ENCODE data around the gene GAS7. TPM values are rescaled to one million over a fixed set of nuclear protein-coding genes. Genes with fewer than 3 reads are reported as not detected.

The GAS7 gene
- total RNA-seq, 1 experiment from 2014 or later: 4.1 TPM

GRCh38 chr17:10216213-10216938 is 18.0 kb upstream of the GAS7 start:
- no TSS peak for BruUV-seq (replicated peaks)
- no peak for DNase-seq (ENCODE audit: low read depth, low spot score)
- H3K36me3 ChIP-seq (ENCODE audit: control insufficient read depth in 1 of 2, insufficient read depth in 2 of 2, low read length in 2 of 2): no peaks in the 10 kb centered on the region
- H3K27me3 ChIP-seq (ENCODE audit: insufficient read depth, low read length): no peaks in the 10 kb centered on the region
- ATAC-seq: no peak
- H3K4me3 ChIP-seq (replicated peaks in 1 of 2; ENCODE audit: low read depth in 1 of 2, low read length in 2 of 2): no peak overlapping the region
- no peaks in the 10 kb centered on the region for H3K9me3 ChIP-seq (ENCODE audit: control insufficient read depth in 1 of 2, insufficient read depth in 1 of 2, low read depth in 1 of 2, low read length in 2 of 2)
- no peaks in the 10 kb centered on the region for H4K20me1 ChIP-seq (ENCODE audit: insufficient read depth)
- TF ChIP-seq RAD21 (IDR thresholded peaks at IDR 0.05; ENCODE audit: low read depth) (no peak), SIN3A (IDR thresholded peaks at IDR 0.05; ENCODE audit: low read depth) (no peak), YY1 (IDR thresholded peaks at IDR 0.05; ENCODE audit: extremely low read depth, insufficient replicate concordance, low read depth, low read length) (no peak), ZFX (IDR thresholded peaks at IDR 0.05) (no peak), CBX3 (IDR thresholded peaks at IDR 0.05; ENCODE audit: low read depth) (no peak), EZH2phosphoT487 (IDR thresholded peaks at IDR 0.05; ENCODE audit: borderline replicate concordance) (no peak), JUND (IDR thresholded peaks at IDR 0.05) (no peak), EGR1 (IDR thresholded peaks at IDR 0.05; ENCODE audit: low read depth) (no peak), ZNF274 (IDR thresholded peaks at IDR 0.05; ENCODE audit: low read depth, low read length) (no peak), CEBPB (IDR thresholded peaks at IDR 0.05; ENCODE audit: low read depth) (no peak), POLR2AphosphoS5 (IDR thresholded peaks at IDR 0.05; ENCODE audit: low read depth, low read length) (no peak), EZH2 (IDR thresholded peaks at IDR 0.05) (no peak)
- TF ChIP-seq, protein P1, sequence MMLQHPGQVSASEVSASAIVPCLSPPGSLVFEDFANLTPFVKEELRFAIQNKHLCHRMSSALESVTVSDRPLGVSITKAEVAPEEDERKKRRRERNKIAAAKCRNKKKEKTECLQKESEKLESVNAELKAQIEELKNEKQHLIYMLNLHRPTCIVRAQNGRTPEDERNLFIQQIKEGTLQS (IDR thresholded peaks at IDR 0.05): no peak
- TF ChIP-seq, protein P2, sequence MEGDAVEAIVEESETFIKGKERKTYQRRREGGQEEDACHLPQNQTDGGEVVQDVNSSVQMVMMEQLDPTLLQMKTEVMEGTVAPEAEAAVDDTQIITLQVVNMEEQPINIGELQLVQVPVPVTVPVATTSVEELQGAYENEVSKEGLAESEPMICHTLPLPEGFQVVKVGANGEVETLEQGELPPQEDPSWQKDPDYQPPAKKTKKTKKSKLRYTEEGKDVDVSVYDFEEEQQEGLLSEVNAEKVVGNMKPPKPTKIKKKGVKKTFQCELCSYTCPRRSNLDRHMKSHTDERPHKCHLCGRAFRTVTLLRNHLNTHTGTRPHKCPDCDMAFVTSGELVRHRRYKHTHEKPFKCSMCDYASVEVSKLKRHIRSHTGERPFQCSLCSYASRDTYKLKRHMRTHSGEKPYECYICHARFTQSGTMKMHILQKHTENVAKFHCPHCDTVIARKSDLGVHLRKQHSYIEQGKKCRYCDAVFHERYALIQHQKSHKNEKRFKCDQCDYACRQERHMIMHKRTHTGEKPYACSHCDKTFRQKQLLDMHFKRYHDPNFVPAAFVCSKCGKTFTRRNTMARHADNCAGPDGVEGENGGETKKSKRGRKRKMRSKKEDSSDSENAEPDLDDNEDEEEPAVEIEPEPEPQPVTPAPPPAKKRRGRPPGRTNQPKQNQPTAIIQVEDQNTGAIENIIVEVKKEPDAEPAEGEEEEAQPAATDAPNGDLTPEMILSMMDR (IDR thresholded peaks at IDR 0.05 in 2 of 3, conservative IDR thresholded peaks at IDR 0.05 in 1 of 3; ENCODE audit: borderline replicate concordance in 1 of 3, insufficient read depth in 1 of 3, low read depth in 2 of 3, low read length in 2 of 3): no peak
- TF ChIP-seq, protein P3, sequence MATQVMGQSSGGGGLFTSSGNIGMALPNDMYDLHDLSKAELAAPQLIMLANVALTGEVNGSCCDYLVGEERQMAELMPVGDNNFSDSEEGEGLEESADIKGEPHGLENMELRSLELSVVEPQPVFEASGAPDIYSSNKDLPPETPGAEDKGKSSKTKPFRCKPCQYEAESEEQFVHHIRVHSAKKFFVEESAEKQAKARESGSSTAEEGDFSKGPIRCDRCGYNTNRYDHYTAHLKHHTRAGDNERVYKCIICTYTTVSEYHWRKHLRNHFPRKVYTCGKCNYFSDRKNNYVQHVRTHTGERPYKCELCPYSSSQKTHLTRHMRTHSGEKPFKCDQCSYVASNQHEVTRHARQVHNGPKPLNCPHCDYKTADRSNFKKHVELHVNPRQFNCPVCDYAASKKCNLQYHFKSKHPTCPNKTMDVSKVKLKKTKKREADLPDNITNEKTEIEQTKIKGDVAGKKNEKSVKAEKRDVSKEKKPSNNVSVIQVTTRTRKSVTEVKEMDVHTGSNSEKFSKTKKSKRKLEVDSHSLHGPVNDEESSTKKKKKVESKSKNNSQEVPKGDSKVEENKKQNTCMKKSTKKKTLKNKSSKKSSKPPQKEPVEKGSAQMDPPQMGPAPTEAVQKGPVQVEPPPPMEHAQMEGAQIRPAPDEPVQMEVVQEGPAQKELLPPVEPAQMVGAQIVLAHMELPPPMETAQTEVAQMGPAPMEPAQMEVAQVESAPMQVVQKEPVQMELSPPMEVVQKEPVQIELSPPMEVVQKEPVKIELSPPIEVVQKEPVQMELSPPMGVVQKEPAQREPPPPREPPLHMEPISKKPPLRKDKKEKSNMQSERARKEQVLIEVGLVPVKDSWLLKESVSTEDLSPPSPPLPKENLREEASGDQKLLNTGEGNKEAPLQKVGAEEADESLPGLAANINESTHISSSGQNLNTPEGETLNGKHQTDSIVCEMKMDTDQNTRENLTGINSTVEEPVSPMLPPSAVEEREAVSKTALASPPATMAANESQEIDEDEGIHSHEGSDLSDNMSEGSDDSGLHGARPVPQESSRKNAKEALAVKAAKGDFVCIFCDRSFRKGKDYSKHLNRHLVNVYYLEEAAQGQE (IDR thresholded peaks at IDR 0.05; ENCODE audit: low read depth): no peak
- ChIA-PET RAD21 (ENCODE audit: low non-redundant PET in 1 of 2, low total read pairs in 2 of 2, uncharacterized antibody in 2 of 2, unreplicated experiment in 2 of 2) (no interaction called here), CTCF (no interaction called here), POLR2A (no interaction called here)
- H3K4me1 ChIP-seq (ENCODE audit: control insufficient read depth in 1 of 2, insufficient read depth in 2 of 2, low read length in 2 of 2): no peaks in the 10 kb centered on the region
- H3K9ac ChIP-seq (ENCODE audit: low read length): no peak overlapping the region
- no peak overlapping the region for H3K27ac ChIP-seq (ENCODE audit: low read depth, low read length)
- H3K79me2 ChIP-seq (ENCODE audit: insufficient read depth, low read length): no peaks in the 10 kb centered on the region
- no peaks in the 10 kb centered on the region for H3K9me2 ChIP-seq (ENCODE audit: insufficient read depth)
- intact Hi-C loops (cut with micrococcal nuclease): no loop called here
- no peak overlapping the region for H3K4me2 ChIP-seq (ENCODE audit: low read length)
- H2AFZ ChIP-seq (ENCODE audit: low read depth, low read length, poor library complexity, severe bottlenecking): no peak overlapping the region

All from HCT116 (cell line).